Fibroblast of pulmonary artery (primary cell): ENCODE data around the gene ACOX3.
"Not testable (repeated sequence)": the region's sequence is repeated elsewhere in the genome, so short reads cannot be mapped to it uniquely, and the experiment has no call there.

Source experiments
- DNase-seq: peaks from one replicate; pipeline ENCODE4 v3.0.0-alpha.2; 2010; ENCODE audit warnings: low read depth
- H3K4me3 ChIP-seq: replicated peaks from 2 replicates; pipeline ENCODE4 v1.5.1; 2011; ENCODE audit warnings: low read depth, mild to moderate bottlenecking, control low read depth, low read length, moderate library complexity
- CTCF ChIP-seq: IDR thresholded peaks from 2 replicates; pipeline ENCODE4 v1.5.1; 2011; ENCODE audit warnings: mild to moderate bottlenecking, control low read depth, low read length, inconsistent platforms; ENCODE audit errors: missing control alignments

Gene ACOX3

GRCh38 chr4:8388528-8388870, 52.0 kb downstream of the ACOX3 start:
- DNase-seq: no peak
- no peak overlapping the region for H3K4me3 ChIP-seq
- no peak for TF ChIP-seq CTCF

GRCh38 chr4:8387615-8388527, 52.7 kb downstream of the ACOX3 start:
- DNase-seq: no peak
- H3K4me3 ChIP-seq: no peak overlapping the region
- TF ChIP-seq CTCF: no peak

- no peak for DNase-seq
- no peak for TF ChIP-seq CTCF
- H3K4me3 ChIP-seq: no peak overlapping the region
These were observed 53.3 kb downstream of the ACOX3 start for GRCh38 chr4:8387194-8387593.

GRCh38 chr4:8386731-8387130, 53.8 kb downstream of the ACOX3 start:
- no peak overlapping the region for H3K4me3 ChIP-seq
- no peak for TF ChIP-seq CTCF
- no peak for DNase-seq

- H3K4me3 ChIP-seq, DNase-seq: not testable (repeated sequence)
These were observed 54.4 kb downstream of the ACOX3 start for GRCh38 chr4:8386131-8386530.

- no peak for TF ChIP-seq CTCF
- H3K4me3 ChIP-seq: no peak overlapping the region
- DNase-seq: no peak
These were observed 54.9 kb downstream of the ACOX3 start for GRCh38 chr4:8385611-8386010.

- TF ChIP-seq CTCF: no peak
- H3K4me3 ChIP-seq: no peak overlapping the region
- DNase-seq: no peak
These were observed 55.4 kb downstream of the ACOX3 start for GRCh38 chr4:8385106-8385505.
